Measurements from ENCODE around the gene ANAPC1.
"Not testable (repeated sequence)": the region's sequence is repeated elsewhere in the genome, so short reads cannot be mapped to it uniquely, and the experiment has no call there.

Gene ANAPC1

DNA sequence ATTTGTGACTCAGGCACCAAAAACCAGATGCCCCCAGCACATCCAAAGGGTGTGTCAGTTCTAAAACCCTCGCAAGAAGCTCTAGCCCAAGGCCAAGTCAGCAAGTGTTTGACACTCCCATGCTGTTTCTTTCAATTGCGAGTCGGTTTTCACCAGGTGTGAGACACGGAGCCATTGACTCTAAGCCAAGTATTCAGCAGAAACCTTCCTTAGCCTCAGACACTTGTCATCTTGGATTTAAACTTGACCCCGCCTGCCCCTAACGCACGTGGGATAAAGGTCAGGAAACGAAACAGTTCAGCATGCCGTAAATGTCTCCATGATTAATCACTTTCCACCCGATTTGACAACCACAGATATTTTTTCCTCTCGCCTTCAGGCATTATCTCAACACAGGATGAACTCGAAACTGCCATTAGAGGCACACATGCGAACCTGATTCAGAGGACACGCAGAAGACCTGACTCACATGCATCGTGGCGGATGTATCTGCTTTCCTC, 156.3 kb downstream of the ANAPC1 start:
- DNase-seq = not testable (repeated sequence)

DNA sequence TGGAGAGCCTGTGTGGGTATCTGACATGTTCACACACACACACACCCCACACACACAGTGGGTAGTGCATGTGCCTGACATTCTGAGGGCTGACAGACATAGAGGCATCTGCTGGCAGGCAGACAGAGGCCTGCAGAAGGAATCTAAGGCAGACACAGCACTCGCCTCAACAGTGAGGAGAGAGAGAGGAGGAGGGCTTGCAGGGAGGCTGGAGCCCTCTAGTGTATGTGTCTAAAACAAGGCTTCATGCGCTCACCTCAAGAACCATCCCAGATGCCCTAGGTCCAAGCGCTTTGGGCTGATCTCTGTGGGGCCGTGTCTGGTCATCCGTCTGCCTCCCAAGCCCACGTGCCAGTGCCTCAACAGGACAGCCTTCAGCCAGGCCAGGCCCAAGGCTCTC, 158.3 kb downstream of the ANAPC1 start:
- DNase-seq = not testable (repeated sequence)

DNA sequence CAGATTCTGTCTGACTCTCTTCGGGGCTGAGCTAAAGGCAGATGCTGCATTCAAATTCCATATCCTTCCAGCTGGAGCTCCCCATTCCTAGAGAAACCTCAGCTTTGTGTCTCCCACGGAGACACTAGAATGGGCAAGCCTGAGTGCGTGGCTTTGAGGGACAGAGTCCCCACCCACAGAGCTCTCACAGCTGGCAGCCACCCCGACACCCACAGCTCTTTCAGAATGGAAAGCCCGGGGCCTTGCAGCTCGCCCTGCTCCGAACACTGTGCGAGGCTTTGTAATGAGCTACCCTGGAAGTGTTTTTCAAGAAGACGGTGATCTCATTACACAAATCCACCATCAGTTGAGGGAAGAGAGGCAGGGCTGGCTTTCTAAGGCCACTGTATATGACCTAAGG, 164.4 kb downstream of the ANAPC1 start:
- DNase-seq = not testable (repeated sequence)

Data from activated gamma-delta T cell (primary cell).